GM23338 (cell line): Measurements from ENCODE around the gene WNT7A. TPM values are rescaled to one million over a fixed set of nuclear protein-coding genes. Genes with fewer than 3 reads are reported as not detected.

Source experiments
- ATAC-seq: fragments of 200-7000 bp; cut with Tn5 transposase; 3 replicates; pipeline ENCODE4 v1.9.1; 2020
- DNase-seq: peaks from one replicate; pipeline ENCODE4 v3.0.0-alpha.2; 2015; ENCODE audit warnings: low spot score
- H2AFZ ChIP-seq: fragments of 200-600 bp; sonication (generic); 2 replicates; pipeline ENCODE4 v1.8.0; 2016; ENCODE audit warnings: antibody characterized with exemption, mild to moderate bottlenecking, moderate library complexity
- H3F3A ChIP-seq: fragments of 200-600 bp; sonication (generic); replicated peaks from 2 replicates; pipeline ENCODE4 v1.8.0; 2017; ENCODE audit warnings: antibody characterized with exemption, mixed run types, low read depth
- H3K27ac ChIP-seq: fragments of 200-600 bp; sonication (generic); 2 replicates; pipeline ENCODE4 v1.6.1; 2016; ENCODE audit warnings: low read depth
- H3K27me3 ChIP-seq: fragments of 200-600 bp; sonication (generic); 2 replicates; pipeline ENCODE4 v1.8.0; 2016; ENCODE audit warnings: mild to moderate bottlenecking, mixed run types, moderate library complexity; ENCODE audit not compliant: insufficient read depth
- H3K36me3 ChIP-seq: fragments of 200-600 bp; sonication (generic); 2 replicates; pipeline ENCODE4 v1.8.0; 2016; ENCODE audit warnings: mild to moderate bottlenecking; ENCODE audit not compliant: insufficient read depth
- H3K4me1 ChIP-seq: fragments of 200-600 bp; sonication (generic); 2 replicates; pipeline ENCODE4 v1.8.0; 2016; ENCODE audit warnings: mild to moderate bottlenecking, moderate library complexity; ENCODE audit not compliant: insufficient read depth
- H3K4me2 ChIP-seq: fragments of 200-600 bp; sonication (generic); 2 replicates; pipeline ENCODE4 v1.7.1; 2017; ENCODE audit warnings: mixed run types
- H3K4me3 ChIP-seq: fragments of 200-600 bp; sonication (generic); 2 replicates; pipeline ENCODE4 v1.6.1; 2016; ENCODE audit warnings: mixed run types
- H3K79me2 ChIP-seq: fragments of 200-600 bp; sonication (generic); replicated peaks from 2 replicates; pipeline ENCODE4 v1.8.0; 2017; ENCODE audit warnings: mild to moderate bottlenecking; ENCODE audit not compliant: insufficient read depth
- H3K9me2 ChIP-seq: fragments of 200-600 bp; sonication (generic); 2 replicates; pipeline ENCODE4 v1.8.0; 2017; ENCODE audit not compliant: insufficient read depth
- H4K20me1 ChIP-seq: fragments of 200-600 bp; sonication (generic); replicated peaks from 2 replicates; pipeline ENCODE4 v1.8.0; 2017; ENCODE audit warnings: mild to moderate bottlenecking; ENCODE audit not compliant: insufficient read depth
- H3K27ac Mint-ChIP-seq: 2 replicates; pipeline ENCODE4 v1.8.0; 2020; ENCODE audit warnings: inconsistent platforms, mild to moderate bottlenecking, moderate library complexity, mixed read lengths
- H3K27me3 Mint-ChIP-seq: 3 replicates; pipeline ENCODE4 v1.8.0; 2022; ENCODE audit warnings: low read depth, mild to moderate bottlenecking, moderate library complexity, mixed read lengths, inconsistent platforms; ENCODE audit not compliant: insufficient read depth, poor library complexity
- H3K36me3 Mint-ChIP-seq: 3 replicates; pipeline ENCODE4 v1.8.0; 2021; ENCODE audit warnings: low read depth, mild to moderate bottlenecking, inconsistent platforms, moderate library complexity, mixed read lengths
- H3K4me1 Mint-ChIP-seq: 3 replicates; pipeline ENCODE4 v1.8.0; 2020; ENCODE audit warnings: mild to moderate bottlenecking, inconsistent platforms, mixed read lengths
- H3K4me3 Mint-ChIP-seq: 3 replicates; pipeline ENCODE4 v1.8.0; 2021; ENCODE audit warnings: moderate library complexity, mild to moderate bottlenecking, inconsistent platforms, mixed read lengths
- H3K9me3 Mint-ChIP-seq: 3 replicates; pipeline ENCODE4 v1.8.0; 2020; ENCODE audit warnings: moderate library complexity, mild to moderate bottlenecking, inconsistent platforms, mixed read lengths
- CREB1 ChIP-seq: fragments of 250-450 bp; sonication (Bioruptor Pico); IDR thresholded peaks from 2 replicates; pipeline ENCODE4 v1.5.0; 2020; ENCODE audit warnings: low read depth, mild to moderate bottlenecking, moderate library complexity
- ETS1 ChIP-seq: IDR thresholded peaks from 2 replicates; pipeline ENCODE4 v1.6.1; 2016; ENCODE audit warnings: antibody characterized with exemption
- EZH2 ChIP-seq: fragments of 200-600 bp; sonication (generic); IDR thresholded peaks from one replicate; pipeline ENCODE4 v1.8.0; 2017; ENCODE audit warnings: antibody characterized with exemption, mild to moderate bottlenecking, low read depth; ENCODE audit not compliant: unreplicated experiment
- EZH2phosphoT487 ChIP-seq: fragments of 200-600 bp; sonication (generic); IDR thresholded peaks from one replicate; pipeline ENCODE4 v1.8.1; 2018; ENCODE audit warnings: antibody characterized with exemption; ENCODE audit not compliant: unreplicated experiment
- JUNB ChIP-seq: IDR thresholded peaks from one replicate; pipeline ENCODE4 v1.6.1; 2016; ENCODE audit warnings: antibody characterized with exemption; ENCODE audit not compliant: unreplicated experiment
- NANOG ChIP-seq: IDR thresholded peaks from 2 replicates; pipeline ENCODE4 v1.6.1; 2016; ENCODE audit warnings: antibody characterized with exemption, borderline replicate concordance
- POLR2AphosphoS5 ChIP-seq: IDR thresholded peaks from 2 replicates; pipeline ENCODE4 v1.6.1; 2016; ENCODE audit warnings: antibody characterized with exemption, low read depth
- REST ChIP-seq: IDR thresholded peaks from one replicate; pipeline ENCODE4 v1.6.1; 2018; ENCODE audit warnings: antibody characterized with exemption; ENCODE audit not compliant: unreplicated experiment
- polyA plus RNA-seq: library from polyadenylated mRNA; unstranded; fragments of >200 nt; fragmentation: Nextera tagmentation; extraction: Ambion mirVana; gene quantifications from 2 replicates; pipeline ENCODE4 v1.2.1, GENCODE V29; 2016
- total RNA-seq: library from RNA; depleted of rRNA; stranded (reverse); fragments of >200 nt; shearing (Covaris generic); gene quantifications from 2 replicates; pipeline ENCODE4 v1.2.3, GENCODE V29; 2014

WNT7A gene
- total and polyA plus RNA-seq, 2 experiments from 2014 or later, result not detected

DNA sequence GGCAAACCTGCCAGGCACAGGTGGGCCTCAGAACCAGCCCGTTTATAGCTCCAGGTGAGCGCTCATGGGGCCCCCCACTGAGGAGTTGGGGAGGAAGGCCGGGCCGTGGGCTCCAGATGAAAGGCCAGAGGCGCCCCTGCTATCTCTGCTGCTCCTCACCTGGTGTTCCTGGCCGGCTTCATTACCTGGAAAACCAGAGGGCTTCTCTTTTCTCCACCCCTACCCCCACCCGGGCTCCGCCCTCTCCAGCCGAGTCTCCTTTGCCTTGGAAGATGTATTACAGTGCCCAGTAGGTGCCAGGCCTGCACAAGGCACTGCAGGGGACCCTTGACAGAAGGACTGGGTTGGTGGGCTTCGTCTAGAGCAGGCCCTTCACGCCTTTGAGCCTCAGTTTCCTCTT lies 111.4 kb downstream of the WNT7A start:
- no peak overlapping the region for H3K4me2 ChIP-seq
- H3K4me1 ChIP-seq, result peaks cover 13% of the 10 kb centered on the region
- H3K4me1 Mint-ChIP-seq, result peaks cover 28% of the 10 kb centered on the region
- no peak overlapping the region for H3K27ac ChIP-seq
- H2AFZ ChIP-seq, result no peak overlapping the region; the same call in 1 of the 2 replicates
- peaks cover 6% of the 10 kb centered on the region for H3K27me3 Mint-ChIP-seq
- no peak overlapping the region for H3K4me3 ChIP-seq
- no peaks in the 10 kb centered on the region for H3K36me3 Mint-ChIP-seq
- no peaks in the 10 kb centered on the region for H3K9me2 ChIP-seq
- H3F3A ChIP-seq, result no peaks in the 10 kb centered on the region
- no peaks in the 10 kb centered on the region for H3K9me3 Mint-ChIP-seq
- no peaks in the 10 kb centered on the region for H3K36me3 ChIP-seq
- TF ChIP-seq EZH2, result no peak
- H3K27me3 ChIP-seq, result no peaks in the 10 kb centered on the region
- DNase-seq, result no peak
- H4K20me1 ChIP-seq, result no peaks in the 10 kb centered on the region
- H3K4me3 Mint-ChIP-seq, result no peak overlapping the region
- no peak overlapping the region for H3K27ac Mint-ChIP-seq
- ATAC-seq, result peak; percentile 14; the same call in 2 of the 3 replicates
- H3K79me2 ChIP-seq, result no peaks in the 10 kb centered on the region

DNA sequence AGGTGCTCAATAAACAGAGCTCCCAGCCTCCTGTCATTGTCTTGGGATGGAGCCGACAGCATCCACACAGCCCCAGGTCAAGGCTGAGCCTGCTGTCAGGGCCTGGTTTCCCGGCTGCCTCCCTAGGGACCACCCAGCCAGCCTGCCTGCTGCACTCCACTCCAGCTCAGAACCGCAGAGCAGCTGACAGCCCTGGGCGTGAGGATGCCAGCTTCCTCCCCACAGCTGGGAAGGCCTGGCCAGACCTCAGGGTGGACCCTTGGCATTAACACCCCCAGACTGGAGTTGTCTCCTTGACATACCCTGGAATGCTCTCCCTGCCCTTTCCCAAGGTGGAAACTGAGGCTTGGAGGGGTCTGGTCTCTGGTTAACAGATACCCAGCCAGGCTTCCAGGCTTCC lies 112.0 kb downstream of the WNT7A start:
- H3K9me2 ChIP-seq, result no peaks in the 10 kb centered on the region
- H3K4me1 ChIP-seq, result peaks cover 13% of the 10 kb centered on the region
- no peaks in the 10 kb centered on the region for H3F3A ChIP-seq
- no peaks in the 10 kb centered on the region for H3K36me3 Mint-ChIP-seq
- TF ChIP-seq NANOG (no peak), ETS1 (no peak), CREB1 (CRISPR knock-in tag) (no peak), JUNB (no peak), EZH2phosphoT487 (no peak), EZH2 (no peak)
- H3K27me3 ChIP-seq, result no peaks in the 10 kb centered on the region
- peaks cover 28% of the 10 kb centered on the region for H3K4me1 Mint-ChIP-seq
- H3K79me2 ChIP-seq, result no peaks in the 10 kb centered on the region
- H3K4me3 Mint-ChIP-seq, result no peak overlapping the region
- H3K36me3 ChIP-seq, result no peaks in the 10 kb centered on the region
- H3K27ac Mint-ChIP-seq, result no peak overlapping the region
- H3K9me3 Mint-ChIP-seq, result no peaks in the 10 kb centered on the region; the same call in 2 of the 3 replicates
- H2AFZ ChIP-seq, result no peak overlapping the region
- H3K27me3 Mint-ChIP-seq, result peaks cover 6% of the 10 kb centered on the region
- ATAC-seq, result no peak; the same call in 2 of the 3 replicates
- no peak overlapping the region for H3K4me3 ChIP-seq
- H3K4me2 ChIP-seq, result no peak overlapping the region
- H3K27ac ChIP-seq, result no peak overlapping the region
- no peak for DNase-seq
- no peaks in the 10 kb centered on the region for H4K20me1 ChIP-seq

- H3K27me3 Mint-ChIP-seq, result peaks cover 5% of the 10 kb centered on the region
- Histone ChIP-seq H3F3A (no peaks in the 10 kb centered on the region), H3K4me1 (peaks cover 13% of the 10 kb centered on the region), H3K4me2 (no peak overlapping the region), H2AFZ (no peak overlapping the region), H3K9me2 (no peaks in the 10 kb centered on the region), H3K27ac (no peak overlapping the region), H3K4me3 (no peak overlapping the region), H3K27me3 (no peaks in the 10 kb centered on the region), H3K79me2 (no peaks in the 10 kb centered on the region), H4K20me1 (no peaks in the 10 kb centered on the region), H3K36me3 (no peaks in the 10 kb centered on the region)
- peaks cover 6% of the 10 kb centered on the region; the same call in 2 of the 3 replicates for H3K9me3 Mint-ChIP-seq
- no peaks in the 10 kb centered on the region for H3K36me3 Mint-ChIP-seq
- H3K4me3 Mint-ChIP-seq, result no peak overlapping the region
- no peak for DNase-seq
- H3K27ac Mint-ChIP-seq, result no peak overlapping the region
- no peak for ATAC-seq
- TF ChIP-seq REST, result no peak
- TF ChIP-seq POLR2AphosphoS5, result no peak
- H3K4me1 Mint-ChIP-seq, result peaks cover 28% of the 10 kb centered on the region
These were observed 112.8 kb downstream of the WNT7A start for GRCh38 chr3:13767030-13767429.
